Parathyroid adenoma (tissue), 2 donors: ENCODE data around the gene RPS27A.
"Not testable (repeated sequence)": the region's sequence is repeated elsewhere in the genome, so short reads cannot be mapped to it uniquely, and the experiment has no call there.

Source experiments
- H2AFZ ChIP-seq: fragments of 300-600 bp; sonication (generic); one replicate; pipeline ENCODE4 v1.7.0; 2017; ENCODE audit warnings: antibody characterized with exemption, mild to moderate bottlenecking
- H3K27ac ChIP-seq: fragments of 300-600 bp; sonication (generic); one replicate; pipeline ENCODE4 v1.7.0; 2017
- H3K27me3 ChIP-seq: fragments of 300-600 bp; sonication (generic); one replicate; pipeline ENCODE4 v1.7.0; 2017; ENCODE audit warnings: low read length; ENCODE audit not compliant: control insufficient read depth, insufficient read depth
- H3K36me3 ChIP-seq: fragments of 300-600 bp; sonication (generic); one replicate; pipeline ENCODE4 v1.7.0; 2017; ENCODE audit warnings: low read length; ENCODE audit not compliant: control insufficient read depth, insufficient read depth
- H3K4me1 ChIP-seq: fragments of 300-600 bp; sonication (generic); one replicate; pipeline ENCODE4 v1.7.0; 2017; ENCODE audit warnings: control low read depth
- H3K4me2 ChIP-seq: fragments of 300-600 bp; sonication (generic); one replicate; pipeline ENCODE4 v1.7.0; 2017; ENCODE audit warnings: low read length
- H3K4me3 ChIP-seq: fragments of 300-600 bp; sonication (generic); one replicate; pipeline ENCODE4 v1.7.0; 2017; ENCODE audit warnings: low read depth, low read length
- H3K79me2 ChIP-seq: fragments of 300-600 bp; sonication (generic); one replicate; pipeline ENCODE4 v1.7.0; 2017; ENCODE audit warnings: control low read depth
- H3K9ac ChIP-seq: fragments of 300-600 bp; sonication (generic); one replicate; pipeline ENCODE4 v1.7.0; 2017; ENCODE audit warnings: mild to moderate bottlenecking
- H3K9me3 ChIP-seq: fragments of 300-600 bp; sonication (generic); one replicate; pipeline ENCODE4 v1.7.0; 2017; ENCODE audit warnings: low read length; ENCODE audit not compliant: control insufficient read depth
- TF ChIP-seq, protein P1 (sequence below): fragments of 300-600 bp; sonication (generic); IDR thresholded peaks from one replicate; pipeline ENCODE4 v1.7.0; 2017; ENCODE audit warnings: antibody characterized with exemption, mild to moderate bottlenecking
- donor health status: primary hyperparathyroidism.

RPS27A gene

DNA sequence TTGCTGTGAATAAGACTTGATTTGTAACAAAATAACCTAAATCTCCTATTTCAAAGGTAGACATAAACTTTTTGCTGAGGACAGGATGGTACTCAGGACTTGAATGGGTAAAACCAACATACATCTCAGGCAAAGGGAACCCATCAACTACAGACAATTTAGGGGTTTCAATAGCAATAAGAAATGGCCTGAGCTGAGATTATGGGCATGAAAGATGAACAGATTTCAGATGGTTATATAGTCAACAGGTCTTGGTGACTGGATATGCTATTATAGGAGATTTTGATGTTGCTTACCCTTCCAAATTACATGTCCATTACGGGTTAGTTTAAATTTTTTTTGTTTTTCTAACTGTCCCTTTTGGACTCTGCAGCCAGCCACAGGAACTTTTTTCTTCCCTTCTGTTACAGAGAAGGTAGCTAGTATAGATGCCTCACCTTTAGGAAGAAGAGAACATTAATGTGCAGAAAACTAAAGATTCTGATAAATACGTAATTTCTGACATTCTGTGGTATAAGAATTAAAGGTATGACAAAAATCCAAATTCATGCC lies 4.6 kb downstream of the RPS27A start:
- Histone ChIP-seq H3K27ac (no peak overlapping the region), H2AFZ (no peak overlapping the region), H3K4me3 (no peak overlapping the region), H3K27me3 (no peaks in the 10 kb centered on the region), H3K36me3 (peaks cover 2% of the 10 kb centered on the region), H3K79me2 (peaks cover 5% of the 10 kb centered on the region), H3K9ac (no peak overlapping the region), H3K4me1 (peaks cover 6% of the 10 kb centered on the region), H3K9me3 (no peaks in the 10 kb centered on the region), H3K4me2 (no peak overlapping the region)
- TF ChIP-seq, protein P1, sequence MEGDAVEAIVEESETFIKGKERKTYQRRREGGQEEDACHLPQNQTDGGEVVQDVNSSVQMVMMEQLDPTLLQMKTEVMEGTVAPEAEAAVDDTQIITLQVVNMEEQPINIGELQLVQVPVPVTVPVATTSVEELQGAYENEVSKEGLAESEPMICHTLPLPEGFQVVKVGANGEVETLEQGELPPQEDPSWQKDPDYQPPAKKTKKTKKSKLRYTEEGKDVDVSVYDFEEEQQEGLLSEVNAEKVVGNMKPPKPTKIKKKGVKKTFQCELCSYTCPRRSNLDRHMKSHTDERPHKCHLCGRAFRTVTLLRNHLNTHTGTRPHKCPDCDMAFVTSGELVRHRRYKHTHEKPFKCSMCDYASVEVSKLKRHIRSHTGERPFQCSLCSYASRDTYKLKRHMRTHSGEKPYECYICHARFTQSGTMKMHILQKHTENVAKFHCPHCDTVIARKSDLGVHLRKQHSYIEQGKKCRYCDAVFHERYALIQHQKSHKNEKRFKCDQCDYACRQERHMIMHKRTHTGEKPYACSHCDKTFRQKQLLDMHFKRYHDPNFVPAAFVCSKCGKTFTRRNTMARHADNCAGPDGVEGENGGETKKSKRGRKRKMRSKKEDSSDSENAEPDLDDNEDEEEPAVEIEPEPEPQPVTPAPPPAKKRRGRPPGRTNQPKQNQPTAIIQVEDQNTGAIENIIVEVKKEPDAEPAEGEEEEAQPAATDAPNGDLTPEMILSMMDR = no peak

DNA sequence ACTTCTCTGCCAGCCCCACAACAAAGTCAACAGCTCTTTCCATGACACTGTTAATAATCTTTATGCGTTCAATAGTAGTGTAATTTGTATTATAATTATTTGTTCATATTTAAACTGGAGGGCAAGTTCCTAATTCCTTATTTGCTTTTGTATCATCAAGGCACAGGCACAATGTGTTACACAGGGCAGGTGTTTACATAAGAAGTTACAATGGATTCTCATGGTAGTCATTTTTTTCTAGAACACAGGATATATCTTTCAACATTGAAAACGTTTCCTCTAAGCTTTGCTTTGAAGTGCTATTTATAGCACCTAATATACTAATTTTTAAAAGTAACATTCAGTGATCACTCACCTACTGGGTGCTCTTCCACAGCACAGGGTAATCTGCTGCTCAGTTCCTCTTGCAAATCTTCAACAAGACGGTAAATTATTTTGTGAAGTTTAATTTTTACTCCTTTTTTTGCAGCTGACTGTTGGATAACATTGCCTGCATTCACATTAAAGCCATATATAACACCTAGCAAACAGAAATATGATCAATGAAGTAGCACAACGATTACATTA lies 7.3 kb downstream of the RPS27A start:
- no peaks in the 10 kb centered on the region for H3K4me1 ChIP-seq
- TF ChIP-seq, protein P1 = no peak
- no peaks in the 10 kb centered on the region for H3K27me3 ChIP-seq
- H3K4me3 ChIP-seq = no peak overlapping the region
- no peak overlapping the region for H3K4me2 ChIP-seq
- H3K36me3 ChIP-seq = peaks cover 2% of the 10 kb centered on the region
- no peaks in the 10 kb centered on the region for H3K79me2 ChIP-seq
- H2AFZ ChIP-seq = no peak overlapping the region
- H3K9me3 ChIP-seq = no peaks in the 10 kb centered on the region
- H3K9ac ChIP-seq = no peak overlapping the region
- no peak overlapping the region for H3K27ac ChIP-seq

DNA sequence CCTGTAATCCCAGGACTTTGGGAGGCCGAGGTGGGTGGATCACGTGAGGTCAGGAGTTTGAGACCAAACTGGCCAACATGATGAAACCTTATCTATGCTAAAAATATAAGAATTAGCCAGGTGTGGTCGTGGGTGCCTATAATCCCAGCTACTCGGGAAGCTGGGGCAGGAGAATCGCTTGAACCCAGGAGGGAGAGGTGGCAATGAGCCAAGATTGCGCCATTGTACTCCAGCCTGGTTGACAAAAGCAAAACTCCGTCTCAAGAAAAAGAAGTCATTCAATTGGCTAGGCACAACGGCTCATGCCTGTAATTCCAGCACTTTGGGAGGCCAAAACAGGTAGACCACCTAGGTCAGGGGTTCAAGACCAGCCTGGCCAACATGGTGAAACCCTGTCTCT lies 9.1 kb downstream of the RPS27A start:
- not testable (repeated sequence) for H3K4me2 ChIP-seq, H3K27me3 ChIP-seq, H3K9ac ChIP-seq, H2AFZ ChIP-seq, H3K4me1 ChIP-seq, H3K36me3 ChIP-seq, H3K79me2 ChIP-seq, H3K4me3 ChIP-seq, H3K9me3 ChIP-seq, H3K27ac ChIP-seq

DNA sequence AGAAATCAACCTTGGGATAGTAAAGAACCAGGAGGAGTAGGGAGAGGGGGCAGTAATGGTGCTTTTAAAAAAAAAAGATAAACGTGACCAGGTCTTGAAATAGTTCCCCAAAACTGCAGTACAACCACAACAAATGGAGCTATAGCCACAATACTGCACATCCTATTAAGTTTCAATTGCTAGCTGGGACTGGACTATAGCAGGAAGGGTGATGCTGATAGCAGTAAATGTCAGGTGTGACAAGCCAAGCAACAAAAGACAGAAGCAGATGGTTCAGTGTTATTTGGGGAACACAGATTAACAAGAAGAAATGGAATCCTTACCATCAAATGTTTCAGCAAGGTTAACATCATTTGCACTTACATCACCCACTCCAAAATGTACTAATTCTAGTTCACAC lies 10.1 kb downstream of the RPS27A start:
- Histone ChIP-seq H3K79me2 (no peaks in the 10 kb centered on the region), H3K27me3 (no peaks in the 10 kb centered on the region), H3K9me3 (no peaks in the 10 kb centered on the region), H3K9ac (no peak overlapping the region), H3K4me2 (no peak overlapping the region), H3K4me1 (peaks cover 10% of the 10 kb centered on the region), H3K4me3 (no peak overlapping the region), H3K36me3 (no peaks in the 10 kb centered on the region), H2AFZ (no peak overlapping the region), H3K27ac (no peak overlapping the region)
- TF ChIP-seq, protein P1 = no peak

DNA sequence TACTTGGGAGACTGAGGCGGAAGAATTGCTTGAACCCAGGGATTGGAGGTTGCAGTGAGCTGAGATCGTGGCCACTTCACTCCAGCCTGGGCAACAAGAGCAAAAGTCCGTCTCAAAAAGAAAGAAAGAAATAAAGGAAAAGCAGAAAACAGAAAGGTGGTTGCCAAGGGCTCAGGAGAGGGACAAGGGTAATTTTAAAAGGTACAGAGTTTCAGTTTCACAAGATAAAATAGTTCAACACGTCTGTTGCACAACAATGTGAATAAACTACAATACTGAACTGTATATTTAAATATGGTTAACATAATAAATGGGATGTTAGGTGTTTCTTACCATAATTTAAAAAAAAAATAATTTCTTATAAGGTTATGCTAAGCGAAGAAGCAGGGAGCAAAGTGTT lies 12.9 kb downstream of the RPS27A start:
- no peaks in the 10 kb centered on the region for H3K36me3 ChIP-seq
- no peaks in the 10 kb centered on the region for H3K27me3 ChIP-seq

More for the DNA sequence above, 12.9 kb downstream of the RPS27A start:
- no peak overlapping the region for H2AFZ ChIP-seq
- H3K9me3 ChIP-seq = no peaks in the 10 kb centered on the region
- peaks cover 10% of the 10 kb centered on the region for H3K4me1 ChIP-seq
- no peak overlapping the region for H3K9ac ChIP-seq
- H3K79me2 ChIP-seq = no peaks in the 10 kb centered on the region
- TF ChIP-seq, protein P1 = no peak
- H3K27ac ChIP-seq = no peak overlapping the region
- H3K4me2 ChIP-seq = no peak overlapping the region
- no peak overlapping the region for H3K4me3 ChIP-seq
